NOMO-1 (cell line): ENCODE results near the gene UPK1A.
"Not testable (repeated sequence)": the region's sequence is repeated elsewhere in the genome, so short reads cannot be mapped to it uniquely, and the experiment has no call there.

Source experiments
- DNase-seq, 2 experiments: peaks; one replicate each; lab custom pipeline; 2025; ENCODE audit not compliant: unreplicated experiment in 2 of 2; lab: John Stamatoyannopoulos, UW

Gene UPK1A

GRCh38 chr19:35716801-35717664 is 50.7 kb downstream of the UPK1A start:
- peak; percentile 92 to 97 for DNase-seq

- no peak for DNase-seq
Observed at GRCh38 chr19:35717665-35718344, 51.5 kb downstream of the UPK1A start, which contains the start of gene KMT2B. KMT2B (plus strand) TSS chr19:35718003; CDS start chr19:35718019, 16 bp downstream.

GRCh38 chr19:35718345-35719041 is 52.2 kb downstream of the UPK1A start:
- DNase-seq, result peak in 1 of 2 experiments; percentile 26

DNA sequence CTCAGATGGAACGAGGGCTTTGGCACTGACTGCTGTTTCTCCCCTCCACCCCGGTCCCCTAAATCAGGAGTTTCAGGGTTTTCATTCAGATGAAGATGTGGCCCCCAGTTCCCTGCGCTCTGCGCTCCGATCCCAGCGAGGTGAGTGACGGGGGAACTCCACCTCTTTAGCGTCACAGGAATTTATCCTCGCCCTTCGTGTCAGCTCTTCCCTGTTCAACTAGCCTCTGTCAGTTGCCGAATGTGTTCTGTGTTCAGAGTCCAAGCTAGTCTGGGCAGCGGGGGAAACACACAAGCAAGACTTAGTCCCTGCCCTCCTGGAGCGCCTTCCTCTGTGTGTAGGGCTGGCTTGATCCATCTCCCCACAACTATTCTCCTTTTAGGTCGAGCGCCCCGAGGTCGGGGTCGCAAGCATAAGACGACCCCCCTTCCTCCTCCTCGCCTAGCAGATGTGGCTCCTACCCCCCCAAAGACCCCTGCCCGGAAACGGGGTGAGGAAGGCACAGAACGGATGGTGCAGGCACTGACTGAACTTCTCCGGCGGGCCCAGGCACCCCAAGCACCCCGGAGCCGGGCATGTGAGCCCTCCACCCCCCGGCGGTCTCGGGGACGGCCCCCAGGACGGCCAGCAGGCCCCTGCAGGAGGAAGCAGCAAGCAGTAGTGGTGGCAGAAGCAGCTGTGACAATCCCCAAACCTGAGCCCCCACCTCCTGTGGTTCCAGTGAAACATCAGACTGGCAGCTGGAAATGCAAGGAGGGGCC is 53.3 kb downstream of the UPK1A start:
- DNase-seq, result no peak

DNA sequence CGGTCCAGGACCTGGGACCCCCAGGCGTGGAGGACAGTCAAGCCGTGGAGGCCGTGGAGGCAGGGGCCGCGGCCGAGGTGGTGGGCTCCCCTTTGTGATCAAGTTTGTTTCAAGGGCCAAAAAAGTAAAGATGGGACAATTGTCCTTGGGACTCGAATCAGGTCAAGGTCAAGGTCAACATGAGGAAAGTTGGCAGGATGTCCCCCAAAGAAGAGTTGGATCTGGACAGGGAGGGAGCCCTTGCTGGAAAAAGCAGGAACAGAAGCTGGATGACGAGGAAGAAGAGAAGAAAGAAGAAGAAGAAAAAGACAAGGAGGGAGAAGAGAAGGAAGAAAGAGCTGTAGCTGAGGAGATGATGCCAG is 53.8 kb downstream of the UPK1A start:
- no peak for DNase-seq

DNA sequence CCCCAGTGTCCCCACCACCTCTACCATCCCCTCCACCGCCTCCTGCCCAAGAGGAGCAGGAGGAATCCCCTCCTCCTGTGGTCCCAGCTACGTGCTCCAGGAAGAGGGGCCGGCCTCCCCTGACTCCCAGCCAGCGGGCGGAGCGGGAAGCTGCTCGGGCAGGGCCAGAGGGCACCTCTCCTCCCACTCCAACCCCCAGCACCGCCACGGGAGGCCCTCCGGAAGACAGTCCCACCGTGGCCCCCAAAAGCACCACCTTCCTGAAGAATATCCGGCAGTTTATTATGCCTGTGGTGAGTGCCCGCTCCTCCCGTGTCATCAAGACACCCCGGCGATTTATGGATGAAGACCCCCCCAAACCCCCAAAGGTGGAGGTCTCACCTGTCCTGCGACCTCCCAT is 54.3 kb downstream of the UPK1A start:
- no peak for DNase-seq

GRCh38 chr19:35721374-35721773 is 55.1 kb downstream of the UPK1A start:
- no peak for DNase-seq

- DNase-seq, result no peak
Observed at GRCh38 chr19:35722461-35722860, 56.1 kb downstream of the UPK1A start.

GRCh38 chr19:35722897-35723296 is 56.6 kb downstream of the UPK1A start:
- no peak for DNase-seq

GRCh38 chr19:35723671-35724070 is 57.4 kb downstream of the UPK1A start:
- no peak for DNase-seq

GRCh38 chr19:35724132-35724531 is 57.8 kb downstream of the UPK1A start:
- not testable (repeated sequence) for DNase-seq

- DNase-seq, result no peak
Observed at GRCh38 chr19:35724560-35724959, 58.2 kb downstream of the UPK1A start.

- no peak for DNase-seq
Observed at GRCh38 chr19:35725216-35725861, 59.0 kb downstream of the UPK1A start.

- no peak for DNase-seq
Observed at GRCh38 chr19:35727053-35727955, 61.0 kb downstream of the UPK1A start.
